Measurements from ENCODE around the gene IL17REL. TPM values are rescaled to one million over a fixed set of nuclear protein-coding genes. Genes with fewer than 3 reads are reported as not detected.
A peak's percentile ranks its signal among the peaks of the same experiment; 100 is the strongest.

Gene IL17REL
- 0.15 and 0.31 TPM in 2 replicates for total RNA-seq

DNA sequence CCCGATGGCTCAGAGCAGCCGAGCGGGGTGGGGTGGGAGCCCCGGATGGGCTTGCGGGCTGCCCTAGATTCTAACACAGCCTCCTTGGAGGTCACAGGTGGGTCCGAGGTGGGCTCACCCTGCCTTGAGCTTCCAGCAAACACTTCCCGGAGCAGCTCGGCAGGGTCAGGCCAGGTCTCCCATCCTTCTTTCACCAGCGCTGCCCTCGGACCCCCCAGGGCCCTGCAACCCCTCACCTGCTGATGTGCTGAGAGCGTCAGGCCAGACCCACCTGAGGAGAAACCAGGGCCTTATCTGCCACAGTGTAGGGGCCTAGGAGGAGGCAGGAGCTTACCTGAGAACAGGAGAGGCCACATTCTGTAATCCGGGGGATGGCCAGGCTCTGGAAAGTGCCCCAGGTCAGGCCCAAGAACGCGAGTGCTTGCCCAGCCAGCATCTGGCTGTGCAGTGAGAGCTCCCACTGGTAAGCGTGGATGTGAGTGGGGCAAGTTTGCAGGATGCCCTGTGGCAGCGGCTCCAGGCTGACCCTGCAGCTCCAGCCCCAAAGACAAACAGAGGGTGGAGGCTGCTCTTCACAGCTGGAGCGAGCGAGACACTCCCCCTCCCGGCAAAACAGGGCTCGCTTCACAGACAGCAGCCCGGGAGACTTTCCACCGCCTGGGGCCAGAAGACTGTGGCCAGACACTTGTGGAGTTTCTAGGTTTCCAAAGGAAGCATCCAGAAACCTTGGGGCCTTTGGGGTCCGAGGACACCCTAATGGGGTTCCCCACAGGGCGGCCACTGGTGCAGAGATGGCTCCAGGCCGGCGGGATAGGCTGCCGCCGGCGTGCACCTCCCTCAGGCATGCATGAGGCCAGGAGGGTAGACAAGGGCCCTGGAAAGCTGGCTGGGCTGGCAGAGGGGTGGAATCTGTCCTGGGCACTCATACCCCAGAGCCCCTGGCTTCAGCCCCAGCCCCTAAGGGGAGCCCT is at the start of gene IL17REL:
IL17REL (minus strand) TSS at position 555 of the 971 bp plus-strand sequence; CDS start at position 436, 119 bp downstream.
- H3K4me3 Mint-ChIP-seq = peak within 1 kb of the TSS; percentile 71
- peaks cover 47% of the 10 kb centered on the region for H3K4me1 Mint-ChIP-seq
- ATAC-seq (ENCODE audit: low read depth) (no peak), DNase-seq (no peak)
- H3K27ac Mint-ChIP-seq = peak within 1 kb of the TSS; percentile 68
- TF ChIP-seq, protein P1, sequence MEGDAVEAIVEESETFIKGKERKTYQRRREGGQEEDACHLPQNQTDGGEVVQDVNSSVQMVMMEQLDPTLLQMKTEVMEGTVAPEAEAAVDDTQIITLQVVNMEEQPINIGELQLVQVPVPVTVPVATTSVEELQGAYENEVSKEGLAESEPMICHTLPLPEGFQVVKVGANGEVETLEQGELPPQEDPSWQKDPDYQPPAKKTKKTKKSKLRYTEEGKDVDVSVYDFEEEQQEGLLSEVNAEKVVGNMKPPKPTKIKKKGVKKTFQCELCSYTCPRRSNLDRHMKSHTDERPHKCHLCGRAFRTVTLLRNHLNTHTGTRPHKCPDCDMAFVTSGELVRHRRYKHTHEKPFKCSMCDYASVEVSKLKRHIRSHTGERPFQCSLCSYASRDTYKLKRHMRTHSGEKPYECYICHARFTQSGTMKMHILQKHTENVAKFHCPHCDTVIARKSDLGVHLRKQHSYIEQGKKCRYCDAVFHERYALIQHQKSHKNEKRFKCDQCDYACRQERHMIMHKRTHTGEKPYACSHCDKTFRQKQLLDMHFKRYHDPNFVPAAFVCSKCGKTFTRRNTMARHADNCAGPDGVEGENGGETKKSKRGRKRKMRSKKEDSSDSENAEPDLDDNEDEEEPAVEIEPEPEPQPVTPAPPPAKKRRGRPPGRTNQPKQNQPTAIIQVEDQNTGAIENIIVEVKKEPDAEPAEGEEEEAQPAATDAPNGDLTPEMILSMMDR (IDR thresholded peaks at IDR 0.05) = no peak
- CTCF ChIA-PET = no interaction called here
- no peaks in the 10 kb centered on the region for H3K9me3 Mint-ChIP-seq
- H3K27me3 Mint-ChIP-seq = no peaks in the 10 kb centered on the region
- POLR2A ChIA-PET = interaction anchor here (0.6 to 2.6 kb wide), 13 partner anchors 18 to 232 kb away, joined by 3 to 18 read pairs (median 4); partner anchors contain the start of gene PIM3
- no peaks in the 10 kb centered on the region for H3K36me3 Mint-ChIP-seq (ENCODE audit: low read depth)
- intact Hi-C loops (cut with micrococcal nuclease) = loop anchor here (10.0 kb wide), 2 partner anchors 158 to 192 kb away; partner anchors contain the start of genes SELENOO and ZBED4

GRCh38 chr22:50061824-50062355 is 49.3 kb upstream of the IL17REL start:
- CTCF ChIA-PET = no interaction called here
- H3K36me3 Mint-ChIP-seq (ENCODE audit: low read depth) = no peaks in the 10 kb centered on the region
- H3K4me1 Mint-ChIP-seq = peaks cover 9% of the 10 kb centered on the region
- POLR2A ChIA-PET = no interaction called here
- ATAC-seq (ENCODE audit: low read depth) = no peak
- no peaks in the 10 kb centered on the region for H3K9me3 Mint-ChIP-seq
- DNase-seq = no peak
- peaks cover 29% of the 10 kb centered on the region for H3K27me3 Mint-ChIP-seq
- H3K27ac Mint-ChIP-seq = no peak overlapping the region
- intact Hi-C loops (cut with micrococcal nuclease) = no loop called here
- no peak overlapping the region for H3K4me3 Mint-ChIP-seq
- TF ChIP-seq, protein P1 (IDR thresholded peaks at IDR 0.05) = no peak

- ATAC-seq (ENCODE audit: low read depth) (no peak), DNase-seq (no peak)
- H3K4me1 Mint-ChIP-seq = peaks cover 14% of the 10 kb centered on the region
- H3K9me3 Mint-ChIP-seq = no peaks in the 10 kb centered on the region
- CTCF ChIA-PET = no interaction called here
- H3K27me3 Mint-ChIP-seq = peaks cover 35% of the 10 kb centered on the region
- TF ChIP-seq, protein P1 (IDR thresholded peaks at IDR 0.05) = no peak
- no peak overlapping the region for H3K4me3 Mint-ChIP-seq
- H3K36me3 Mint-ChIP-seq (ENCODE audit: low read depth) = no peaks in the 10 kb centered on the region
- intact Hi-C loops (cut with micrococcal nuclease) = no loop called here
- POLR2A ChIA-PET = no interaction called here
- H3K27ac Mint-ChIP-seq = no peak overlapping the region
Observed at GRCh38 chr22:50061141-50061823, 48.7 kb upstream of the IL17REL start.

GRCh38 chr22:50060441-50061140 is 48.0 kb upstream of the IL17REL start:
- no peaks in the 10 kb centered on the region for H3K36me3 Mint-ChIP-seq (ENCODE audit: low read depth)
- H3K9me3 Mint-ChIP-seq = no peaks in the 10 kb centered on the region
- no peak overlapping the region for H3K27ac Mint-ChIP-seq
- peaks cover 35% of the 10 kb centered on the region for H3K27me3 Mint-ChIP-seq
- ATAC-seq (ENCODE audit: low read depth) (no peak), DNase-seq (no peak)
- no peak overlapping the region for H3K4me3 Mint-ChIP-seq
- POLR2A ChIA-PET = no interaction called here
- peaks cover 20% of the 10 kb centered on the region for H3K4me1 Mint-ChIP-seq
- CTCF ChIA-PET = no interaction called here
- TF ChIP-seq, protein P1 (IDR thresholded peaks at IDR 0.05) = no peak
- intact Hi-C loops (cut with micrococcal nuclease) = no loop called here
